Cardiac fibroblast (primary cell): ENCODE results near the gene KCNK3.

ENCODE experiments used
- DNase-seq, 2 donors: peaks; one replicate each; pipeline versions ENCODE4 v3.0.0 to v3.0.0-alpha.2; 2010; ENCODE audit warnings: low read depth in 2 of 2
- H3K4me3 ChIP-seq, 2 donors: replicated peaks in 1 of 2; 1 replicate in 1 of 2; 2 replicates in 1 of 2; pipeline ENCODE4 v1.5.1; 2011; ENCODE audit warnings: low read depth in 2 of 2, low read length in 2 of 2, mild to moderate bottlenecking in 2 of 2, moderate library complexity in 1 of 2
- CTCF ChIP-seq: IDR thresholded peaks from one replicate; pipeline ENCODE4 v1.5.1; 2011; ENCODE audit warnings: low read depth, mild to moderate bottlenecking, low read length, inconsistent platforms

KCNK3 gene

GRCh38 chr2:26735883-26736588, 43.5 kb downstream of the KCNK3 start:
- no peak overlapping the region for H3K4me3 ChIP-seq
- TF ChIP-seq CTCF, result no peak
- DNase-seq, result no peak

- DNase-seq, result no peak
- TF ChIP-seq CTCF, result no peak
- no peak overlapping the region for H3K4me3 ChIP-seq
These were observed 44.7 kb downstream of the KCNK3 start for GRCh38 chr2:26737221-26737620.

- no peak for TF ChIP-seq CTCF
- H3K4me3 ChIP-seq, result no peak overlapping the region
- DNase-seq, result no peak
These were observed 46.0 kb downstream of the KCNK3 start for GRCh38 chr2:26738481-26738880.

- TF ChIP-seq CTCF, result no peak
- no peak overlapping the region for H3K4me3 ChIP-seq
- DNase-seq, result no peak
These were observed 47.0 kb downstream of the KCNK3 start for GRCh38 chr2:26739514-26739913.

- no peak overlapping the region for H3K4me3 ChIP-seq
- no peak for DNase-seq
- TF ChIP-seq CTCF, result no peak
These were observed 47.8 kb downstream of the KCNK3 start for GRCh38 chr2:26740346-26740745.

GRCh38 chr2:26740890-26741302, 48.4 kb downstream of the KCNK3 start:
- no peak overlapping the region for H3K4me3 ChIP-seq
- peak in 1 of 2 donors; percentile 53 for DNase-seq
- no peak for TF ChIP-seq CTCF
